Esophagus squamous epithelium (tissue), 5 donors: Measurements from ENCODE around the gene CSRP1. TPM values are rescaled to one million over a fixed set of nuclear protein-coding genes. Genes with fewer than 3 reads are reported as not detected.

ENCODE experiments used
- DNase-seq: peaks from one replicate; lab custom pipeline; 2025; lab: John Stamatoyannopoulos, UW
- H3K27ac ChIP-seq, 4 donors: fragments of 200-600 bp; sonication (generic); one replicate each; pipeline ENCODE4 v1.5.1; 2016 to 2019; ENCODE audit warnings: mild to moderate bottlenecking in 1 of 4
- H3K27me3 ChIP-seq, 4 donors: fragments of 200-600 bp; sonication (generic); 1 replicate in 3 of 4; 2 replicates in 1 of 4; pipeline versions ENCODE4 v1.5.1 to v1.6.0; 2017 to 2021; ENCODE audit warnings: antibody characterized with exemption in 1 of 4
- H3K36me3 ChIP-seq, 3 donors: fragments of 200-600 bp; sonication (generic); one replicate each; pipeline ENCODE4 v1.5.1; 2016 to 2019
- H3K4me1 ChIP-seq, 3 donors: fragments of 200-600 bp; sonication (generic); one replicate each; pipeline ENCODE4 v1.5.1; 2017 to 2019
- H3K4me3 ChIP-seq, 4 donors: fragments of 200-600 bp; sonication (generic); 1 replicate in 3 of 4; 2 replicates in 1 of 4; pipeline ENCODE4 v1.5.1; 2016 to 2019; ENCODE audit warnings: mild to moderate bottlenecking in 2 of 4, moderate library complexity in 1 of 4
- H3K9me3 ChIP-seq, 3 donors: fragments of 200-600 bp; sonication (generic); one replicate each; pipeline ENCODE4 v1.5.1; 2016 to 2019
- POLR2A ChIP-seq, 4 donors: fragments of 450-650 bp; IDR thresholded peaks; one replicate each; pipeline ENCODE4 v1.6.1; 2017; ENCODE audit warnings: antibody characterized with exemption in 4 of 4, mild to moderate bottlenecking in 4 of 4, moderate library complexity in 3 of 4
- WGBS, 2 donors: methylation state at CpG; one replicate each; pipeline ENCODE4 v1.1.5; 2018; 5-methylcytosine and 5-hydroxymethylcytosine counted together
- intact Hi-C: fragments of 100-400 bp; cut with DNase I; formaldehyde crosslinking; loops from one replicate; pipeline ENCODE4 v1.15.0; 2022
- total RNA-seq, 4 donors: library from RNA; depleted of rRNA; stranded (reverse); fragments of >200 nt; gene quantifications; one replicate each; pipeline ENCODE4 v1.1.0, GENCODE V29; 2016
- TF ChIP-seq, protein P1 (sequence below), 6 experiments: fragments of 450-650 bp in 4 of 6; fragments of 200-600 bp in 2 of 6; sonication (generic) in 2 of 6; IDR thresholded peaks; one replicate each; pipeline ENCODE4 v1.5.1; 2016 to 2019; ENCODE audit warnings: antibody characterized with exemption in 6 of 6, mild to moderate bottlenecking in 4 of 6, moderate library complexity in 4 of 6
- donor health status: DM: yes; HTN: yes; CAD: no.

The CSRP1 gene
- total RNA-seq, 4 donors from 2014 or later: 243 to 1,044 (median 363) TPM

GRCh38 chr1:201459775-201460174 is 47.1 kb downstream of the CSRP1 start:
- Histone ChIP-seq H3K9me3 (no peaks in the 10 kb centered on the region), H3K36me3 (peaks cover 0 to 8% (median 5%) of the 10 kb centered on the region in 3 donors), H3K4me1 (peaks cover 40 to 82% (median 66%) of the 10 kb centered on the region in 3 donors), H3K27me3 (no peaks in the 10 kb centered on the region), H3K4me3 (no peak overlapping the region), H3K27ac (peak overlapping the region; percentile 93 to 98 (median 94))
- intact Hi-C loops: no loop called here
- 70 to 100% methylated on average over 2 to 3 of the region's 5 CpGs for whole genome bisulfite sequencing, 2 donors
- DNase-seq: no peak
- no peak for TF ChIP-seq POLR2A (IDR thresholded peaks at IDR 0.05)

- H3K27ac ChIP-seq: no peak overlapping the region
- no peaks in the 10 kb centered on the region for H3K27me3 ChIP-seq
Measured at GRCh38 chr1:201459052-201459451, 47.9 kb downstream of the CSRP1 start.

GRCh38 chr1:201457508-201457960 is 49.4 kb downstream of the CSRP1 start:
- H3K9me3 ChIP-seq: no peaks in the 10 kb centered on the region
- H3K4me3 ChIP-seq: no peak overlapping the region
- H3K36me3 ChIP-seq: no peaks in the 10 kb centered on the region
- peaks cover 34 to 62% (median 47%) of the 10 kb centered on the region in 3 donors for H3K4me1 ChIP-seq
- 44 to 60% methylated on average over 4 of the region's 4 CpGs for WGBS, 2 donors
- TF ChIP-seq, protein P1, sequence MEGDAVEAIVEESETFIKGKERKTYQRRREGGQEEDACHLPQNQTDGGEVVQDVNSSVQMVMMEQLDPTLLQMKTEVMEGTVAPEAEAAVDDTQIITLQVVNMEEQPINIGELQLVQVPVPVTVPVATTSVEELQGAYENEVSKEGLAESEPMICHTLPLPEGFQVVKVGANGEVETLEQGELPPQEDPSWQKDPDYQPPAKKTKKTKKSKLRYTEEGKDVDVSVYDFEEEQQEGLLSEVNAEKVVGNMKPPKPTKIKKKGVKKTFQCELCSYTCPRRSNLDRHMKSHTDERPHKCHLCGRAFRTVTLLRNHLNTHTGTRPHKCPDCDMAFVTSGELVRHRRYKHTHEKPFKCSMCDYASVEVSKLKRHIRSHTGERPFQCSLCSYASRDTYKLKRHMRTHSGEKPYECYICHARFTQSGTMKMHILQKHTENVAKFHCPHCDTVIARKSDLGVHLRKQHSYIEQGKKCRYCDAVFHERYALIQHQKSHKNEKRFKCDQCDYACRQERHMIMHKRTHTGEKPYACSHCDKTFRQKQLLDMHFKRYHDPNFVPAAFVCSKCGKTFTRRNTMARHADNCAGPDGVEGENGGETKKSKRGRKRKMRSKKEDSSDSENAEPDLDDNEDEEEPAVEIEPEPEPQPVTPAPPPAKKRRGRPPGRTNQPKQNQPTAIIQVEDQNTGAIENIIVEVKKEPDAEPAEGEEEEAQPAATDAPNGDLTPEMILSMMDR (IDR thresholded peaks at IDR 0.05): no peak
- TF ChIP-seq POLR2A (IDR thresholded peaks at IDR 0.05): no peak
- peak overlapping the region; percentile 75 to 87 (median 83) for H3K27ac ChIP-seq
- no peaks in the 10 kb centered on the region for H3K27me3 ChIP-seq
- intact Hi-C loops: no loop called here
- DNase-seq: no peak

More at GRCh38 chr1:201459052-201459451, 47.9 kb downstream of the CSRP1 start:
- H3K4me1 ChIP-seq: peaks cover 40 to 77% (median 61%) of the 10 kb centered on the region in 3 donors
- 83 to 87% methylated on average over 3 of the region's 3 CpGs for WGBS, 2 donors
- DNase-seq: no peak
- intact Hi-C loops: no loop called here
- H3K9me3 ChIP-seq: no peaks in the 10 kb centered on the region
- TF ChIP-seq POLR2A (IDR thresholded peaks at IDR 0.05): no peak
- TF ChIP-seq, protein P1 (IDR thresholded peaks at IDR 0.05): no peak
- H3K36me3 ChIP-seq: peaks cover 0 to 1% (median 0%) of the 10 kb centered on the region in 3 donors
- no peak overlapping the region for H3K4me3 ChIP-seq

- Histone ChIP-seq H3K4me3 (no peak overlapping the region), H3K4me1 (peaks cover 26 to 56% (median 38%) of the 10 kb centered on the region in 3 donors), H3K36me3 (no peaks in the 10 kb centered on the region), H3K27ac (peak overlapping the region; percentile 75 to 87 (median 83)), H3K9me3 (no peaks in the 10 kb centered on the region), H3K27me3 (no peaks in the 10 kb centered on the region)
- intact Hi-C loops: no loop called here
- WGBS, 2 donors: 42 to 43% methylated on average over 8 to 9 of the region's 11 CpGs
- TF ChIP-seq, protein P1 (IDR thresholded peaks at IDR 0.05): no peak
- TF ChIP-seq POLR2A (IDR thresholded peaks at IDR 0.05): no peak
- DNase-seq: no peak
Measured at GRCh38 chr1:201456499-201457309, 50.2 kb downstream of the CSRP1 start.

DNA sequence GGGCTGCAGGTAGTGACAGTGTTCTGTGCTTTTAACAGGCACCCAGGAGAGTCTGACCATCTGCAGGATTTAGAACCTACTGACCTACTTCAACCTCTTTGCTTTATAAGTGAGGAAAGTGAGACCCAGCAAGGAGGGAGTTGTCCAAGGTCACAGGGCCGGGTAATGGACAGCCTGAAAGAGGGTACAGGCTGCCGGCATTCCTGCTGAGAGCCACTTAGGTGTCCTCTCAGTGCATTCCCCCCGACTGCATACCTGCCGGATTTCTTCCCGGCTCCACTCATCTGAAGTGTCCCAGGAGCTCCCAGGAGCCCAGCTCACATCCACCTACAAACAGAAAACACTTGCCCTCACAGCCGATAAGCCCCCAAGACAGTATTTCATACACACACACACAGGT is 51.8 kb downstream of the CSRP1 start:
- Histone ChIP-seq H3K4me1 (peaks cover 13 to 56% (median 34%) of the 10 kb centered on the region in 3 donors), H3K27ac (peak overlapping the region in 1 of 4 donors; percentile 21), H3K4me3 (no peak overlapping the region), H3K9me3 (no peaks in the 10 kb centered on the region), H3K36me3 (no peaks in the 10 kb centered on the region), H3K27me3 (no peaks in the 10 kb centered on the region)
- intact Hi-C loops: no loop called here
- 84 to 90% methylated on average over 6 of the region's 6 CpGs for whole genome bisulfite sequencing, 2 donors
- DNase-seq: no peak
- TF ChIP-seq, protein P1 (IDR thresholded peaks at IDR 0.05): no peak
- TF ChIP-seq POLR2A (IDR thresholded peaks at IDR 0.05): no peak
